ENCODE measurements around the gene SLC35F4. TPM values are rescaled to one million over a fixed set of nuclear protein-coding genes. Genes with fewer than 3 reads are reported as not detected.

Gene SLC35F4
- total and polyA plus RNA-seq, 8 donors: 0.11 to 0.30 (median 0.22) TPM; not detected in 2

GRCh38 chr14:57816568-57817284 lies 49.2 kb downstream of the SLC35F4 start:
- Histone ChIP-seq H3K9me3 (no peaks in the 10 kb centered on the region), H3K4me3 (no peak overlapping the region), H3K36me3 (no peaks in the 10 kb centered on the region), H3K27ac (no peak overlapping the region), H3K4me1 (no peaks in the 10 kb centered on the region), H3K27me3 (no peaks in the 10 kb centered on the region)
- intact Hi-C loops (cut with DNase I): no loop called here
- ATAC-seq (no peak), DNase-seq (no peak)
- no peak for TF ChIP-seq CTCF (IDR thresholded peaks at IDR 0.05)

GRCh38 chr14:57814726-57815125 lies 51.2 kb downstream of the SLC35F4 start:
- intact Hi-C loops (cut with DNase I): no loop called here
- Histone ChIP-seq H3K9me3 (no peaks in the 10 kb centered on the region), H3K4me3 (no peak overlapping the region), H3K4me1 (no peaks in the 10 kb centered on the region), H3K36me3 (no peaks in the 10 kb centered on the region), H3K27ac (no peak overlapping the region), H3K27me3 (no peaks in the 10 kb centered on the region)
- ATAC-seq (no peak), DNase-seq (no peak)
- no peak for TF ChIP-seq CTCF (IDR thresholded peaks at IDR 0.05)

GRCh38 chr14:57812741-57813140 lies 53.2 kb downstream of the SLC35F4 start:
- DNase-seq (no peak), ATAC-seq (no peak)
- intact Hi-C loops (cut with DNase I): no loop called here
- no peak for TF ChIP-seq CTCF (IDR thresholded peaks at IDR 0.05)
- no peak overlapping the region for H3K4me3 ChIP-seq
- H3K36me3 ChIP-seq: no peaks in the 10 kb centered on the region
- H3K9me3 ChIP-seq: no peaks in the 10 kb centered on the region
- no peak overlapping the region for H3K27ac ChIP-seq
- H3K4me1 ChIP-seq: no peaks in the 10 kb centered on the region
- H3K27me3 ChIP-seq: no peaks in the 10 kb centered on the region

GRCh38 chr14:57811998-57812546 lies 53.8 kb downstream of the SLC35F4 start:
- Histone ChIP-seq H3K9me3 (no peaks in the 10 kb centered on the region), H3K4me3 (no peak overlapping the region), H3K27me3 (no peaks in the 10 kb centered on the region), H3K27ac (no peak overlapping the region), H3K36me3 (no peaks in the 10 kb centered on the region), H3K4me1 (no peaks in the 10 kb centered on the region)
- ATAC-seq (no peak), DNase-seq (no peak)
- intact Hi-C loops (cut with DNase I): no loop called here
- TF ChIP-seq CTCF (IDR thresholded peaks at IDR 0.05): no peak

- no peak for ATAC-seq
- no peak overlapping the region for H3K4me3 ChIP-seq
- H3K27ac ChIP-seq: no peak overlapping the region
- H3K27me3 ChIP-seq: no peaks in the 10 kb centered on the region
- H3K9me3 ChIP-seq: no peaks in the 10 kb centered on the region
- H3K4me1 ChIP-seq: no peaks in the 10 kb centered on the region
- TF ChIP-seq CTCF (IDR thresholded peaks at IDR 0.05): no peak
- no peaks in the 10 kb centered on the region for H3K36me3 ChIP-seq
- no peak for DNase-seq
- intact Hi-C loops (cut with DNase I): no loop called here
Observed at GRCh38 chr14:57809808-57810207, 56.1 kb downstream of the SLC35F4 start.
